MCF 10A (cell line): ENCODE measurements around the gene ADAMTSL1. TPM values are rescaled to one million over a fixed set of nuclear protein-coding genes. Genes with fewer than 3 reads are reported as not detected.

ENCODE experiments used
- BruUV-seq: library from RNA; stranded (reverse); fragments of 400-500 nt; replicated peaks from 2 replicates; lab custom pipeline; 2021; lab: Mats Ljungman, UMichigan
- CTCF ChIA-PET: fragments of 300-600 bp; sonication (Branson Sonifier 250); formaldehyde crosslinking; extraction: SDS; loops from one replicate; lab custom pipeline; 2021; ENCODE audit warnings: antibody characterized with exemption, inconsistent platforms; lab: Yijun Ruan, JAX
- POLR2A ChIA-PET: fragments of 300-600, 350-650 bp; sonication (Branson Sonifier 250); formaldehyde crosslinking; extraction: SDS; loops from one replicate; lab custom pipeline; 2020; ENCODE audit warnings: antibody characterized with exemption, inconsistent platforms; lab: Yijun Ruan, JAX
- DNase-seq: peaks from one replicate; pipeline ENCODE4 v3.0.0-alpha.2; 2018; ENCODE audit not compliant: unreplicated experiment
- H3K27ac Mint-ChIP-seq: one replicate; pipeline ENCODE4 v1.8.0; 2022; ENCODE audit warnings: mild to moderate bottlenecking, low read depth, mixed read lengths; ENCODE audit not compliant: unreplicated experiment
- H3K27me3 Mint-ChIP-seq: one replicate; pipeline ENCODE4 v1.8.0; 2022; ENCODE audit warnings: mixed read lengths; ENCODE audit not compliant: insufficient read depth, unreplicated experiment
- H3K36me3 Mint-ChIP-seq: one replicate; pipeline ENCODE4 v1.8.0; 2022; ENCODE audit warnings: mild to moderate bottlenecking, moderate library complexity, mixed read lengths; ENCODE audit not compliant: insufficient read depth, unreplicated experiment
- H3K4me1 Mint-ChIP-seq: one replicate; pipeline ENCODE4 v1.8.0; 2022; ENCODE audit warnings: mixed read lengths; ENCODE audit not compliant: insufficient read depth, unreplicated experiment
- H3K4me3 Mint-ChIP-seq: one replicate; pipeline ENCODE4 v1.8.0; 2022; ENCODE audit warnings: mild to moderate bottlenecking, moderate library complexity, mixed read lengths; ENCODE audit not compliant: unreplicated experiment
- H3K9me3 Mint-ChIP-seq: one replicate; pipeline ENCODE4 v1.8.0; 2022; ENCODE audit warnings: mixed read lengths; ENCODE audit not compliant: unreplicated experiment
- intact Hi-C: fragments of 100-400 bp; cut with micrococcal nuclease; formaldehyde crosslinking; loops from 2 replicates; pipeline ENCODE4 v1.14.1; 2022
- total RNA-seq: library from RNA; stranded (reverse); gene quantifications from 2 replicates; pipeline ENCODE4 v1.2.3, GENCODE V29; 2022
- TF ChIP-seq, protein P1 (sequence below): fragments of 200-600 bp; IDR thresholded peaks from one replicate; pipeline ENCODE4 v1.8.0; 2022; ENCODE audit warnings: antibody characterized with exemption, mild to moderate bottlenecking; ENCODE audit not compliant: unreplicated experiment

Gene ADAMTSL1
- total RNA-seq, 1 experiment from 2014 or later: not detected

DNA sequence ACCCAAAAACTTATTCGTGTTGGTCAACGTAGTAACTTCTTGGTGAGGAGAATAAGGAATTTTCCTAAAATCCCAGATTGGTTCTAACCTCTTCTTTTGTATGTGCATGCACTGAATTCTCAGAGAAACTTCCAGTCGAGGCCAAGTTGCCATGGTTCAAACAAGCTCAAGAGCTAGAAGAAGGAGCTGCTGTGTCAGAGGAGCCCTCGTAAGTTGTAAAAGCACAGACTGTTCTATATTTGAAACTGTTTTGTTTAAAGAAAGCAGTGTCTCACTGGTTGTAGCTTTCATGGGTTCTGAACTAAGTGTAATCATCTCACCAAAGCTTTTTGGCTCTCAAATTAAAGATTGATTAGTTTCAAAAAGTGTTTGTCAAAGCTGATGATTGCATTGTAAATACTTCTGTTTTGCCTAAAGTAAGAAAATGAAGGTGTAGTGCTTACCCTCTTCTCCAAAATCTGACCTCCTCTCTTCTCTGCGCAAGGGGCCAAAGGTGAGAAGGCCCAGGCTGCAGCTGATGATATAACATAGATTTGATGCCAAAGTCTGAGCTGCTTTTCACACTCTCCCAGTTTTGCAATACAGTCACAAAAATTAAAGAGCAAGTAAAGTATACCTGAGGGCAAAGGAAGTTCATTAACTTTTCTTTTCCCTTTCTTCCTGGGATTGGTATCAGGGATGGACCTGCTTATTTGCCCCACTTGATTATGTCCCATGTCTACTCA is 210.8 kb downstream of the ADAMTSL1 start:
- H3K27me3 Mint-ChIP-seq: no peaks in the 10 kb centered on the region
- no peak overlapping the region for H3K27ac Mint-ChIP-seq
- DNase-seq: no peak
- ChIA-PET POLR2A (interaction anchor here (0.7 to 2.4 kb wide), 3 partner anchors 9 to 440 kb away, joined by 4 to 7 read pairs (median 4); no protein-coding TSS in a partner anchor), CTCF (interaction anchor here (0.8 kb wide), 1 partner anchor 22 kb away, joined by 3 read pairs; no protein-coding TSS in a partner anchor)
- TF ChIP-seq, protein P1, sequence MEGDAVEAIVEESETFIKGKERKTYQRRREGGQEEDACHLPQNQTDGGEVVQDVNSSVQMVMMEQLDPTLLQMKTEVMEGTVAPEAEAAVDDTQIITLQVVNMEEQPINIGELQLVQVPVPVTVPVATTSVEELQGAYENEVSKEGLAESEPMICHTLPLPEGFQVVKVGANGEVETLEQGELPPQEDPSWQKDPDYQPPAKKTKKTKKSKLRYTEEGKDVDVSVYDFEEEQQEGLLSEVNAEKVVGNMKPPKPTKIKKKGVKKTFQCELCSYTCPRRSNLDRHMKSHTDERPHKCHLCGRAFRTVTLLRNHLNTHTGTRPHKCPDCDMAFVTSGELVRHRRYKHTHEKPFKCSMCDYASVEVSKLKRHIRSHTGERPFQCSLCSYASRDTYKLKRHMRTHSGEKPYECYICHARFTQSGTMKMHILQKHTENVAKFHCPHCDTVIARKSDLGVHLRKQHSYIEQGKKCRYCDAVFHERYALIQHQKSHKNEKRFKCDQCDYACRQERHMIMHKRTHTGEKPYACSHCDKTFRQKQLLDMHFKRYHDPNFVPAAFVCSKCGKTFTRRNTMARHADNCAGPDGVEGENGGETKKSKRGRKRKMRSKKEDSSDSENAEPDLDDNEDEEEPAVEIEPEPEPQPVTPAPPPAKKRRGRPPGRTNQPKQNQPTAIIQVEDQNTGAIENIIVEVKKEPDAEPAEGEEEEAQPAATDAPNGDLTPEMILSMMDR: no peak
- H3K36me3 Mint-ChIP-seq: no peaks in the 10 kb centered on the region
- H3K4me3 Mint-ChIP-seq: no peak overlapping the region
- no peaks in the 10 kb centered on the region for H3K9me3 Mint-ChIP-seq
- intact Hi-C loops: no loop called here
- no peaks in the 10 kb centered on the region for H3K4me1 Mint-ChIP-seq
- no TSS peak for BruUV-seq

DNA sequence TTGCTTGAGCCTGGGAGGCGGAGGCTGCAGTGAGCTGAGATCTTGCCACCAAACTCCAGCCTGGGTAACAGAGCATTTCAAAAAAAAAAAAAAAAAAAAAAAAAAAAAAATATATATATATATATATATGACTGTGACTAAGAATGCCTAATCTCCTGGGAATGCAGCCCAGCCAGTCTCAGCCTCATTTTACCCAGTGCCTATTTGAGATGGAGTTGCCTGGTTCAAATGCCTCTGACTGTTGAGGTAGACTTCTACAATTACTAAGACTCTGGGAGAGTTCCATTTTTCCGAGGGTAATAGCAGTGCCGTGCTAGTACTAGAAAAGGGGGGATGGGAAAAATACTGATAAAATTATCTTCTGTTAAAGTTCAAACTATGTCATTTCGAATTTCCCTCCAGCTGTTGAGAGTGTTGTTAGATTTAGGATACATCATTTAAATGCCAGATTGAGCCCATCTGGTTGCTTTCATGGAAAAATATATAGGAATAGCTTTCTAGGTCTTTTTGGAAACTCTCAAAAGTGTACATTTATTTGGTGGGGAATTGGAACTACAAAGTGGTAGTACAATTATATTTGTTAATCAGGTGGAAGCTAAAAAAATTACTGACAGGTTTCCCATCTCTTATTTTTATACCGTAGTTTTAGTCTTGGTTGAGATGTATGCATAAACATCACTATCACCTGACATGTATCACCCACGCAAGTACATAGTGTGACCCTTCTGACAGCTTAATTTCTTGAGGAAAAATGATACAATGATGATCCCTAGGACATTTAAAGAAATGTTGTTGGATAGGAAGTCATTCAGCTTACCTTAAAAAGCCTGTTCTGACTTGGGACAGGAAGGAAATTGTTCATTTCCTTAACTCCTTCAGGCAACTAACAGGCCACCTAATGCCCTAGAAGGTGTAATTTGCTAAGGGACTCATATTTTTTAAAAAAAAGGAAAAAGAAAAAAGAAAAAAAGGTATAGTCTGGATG is 214.9 kb downstream of the ADAMTSL1 start:
- H3K27me3 Mint-ChIP-seq: no peaks in the 10 kb centered on the region
- no peak overlapping the region for H3K4me3 Mint-ChIP-seq
- no peaks in the 10 kb centered on the region for H3K4me1 Mint-ChIP-seq
- intact Hi-C loops: no loop called here
- TF ChIP-seq, protein P1: no peak
- no TSS peak for BruUV-seq
- ChIA-PET CTCF (interaction anchor here (0.7 to 1.0 kb wide), 2 partner anchors 248 to 284 kb away, joined by 3 read pairs; no protein-coding TSS in a partner anchor), POLR2A (no interaction called here)
- no peak overlapping the region for H3K27ac Mint-ChIP-seq
- no peak for DNase-seq
- H3K9me3 Mint-ChIP-seq: no peaks in the 10 kb centered on the region
- H3K36me3 Mint-ChIP-seq: no peaks in the 10 kb centered on the region

DNA sequence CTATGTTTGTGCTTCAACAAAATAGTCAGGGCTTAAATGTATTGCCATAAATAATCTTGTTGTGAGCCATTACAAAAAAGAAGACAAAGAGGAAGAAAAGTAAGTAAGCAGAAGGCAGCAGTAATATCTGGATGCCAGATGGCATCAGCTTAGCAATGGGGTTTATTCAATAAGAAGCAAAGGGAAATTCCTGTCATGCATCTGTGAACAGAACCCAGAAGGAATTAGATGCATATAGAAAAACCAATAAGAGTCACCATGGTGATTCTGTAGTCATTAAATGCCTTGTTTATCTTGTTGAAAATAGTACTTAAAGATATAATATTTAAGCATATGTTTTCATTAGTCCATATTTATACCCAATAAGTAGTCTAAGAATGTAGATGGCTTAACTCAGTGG is 216.0 kb downstream of the ADAMTSL1 start:
- Mint-ChIP-seq H3K4me1 (no peaks in the 10 kb centered on the region), H3K9me3 (no peaks in the 10 kb centered on the region), H3K4me3 (no peak overlapping the region), H3K36me3 (no peaks in the 10 kb centered on the region), H3K27me3 (no peaks in the 10 kb centered on the region), H3K27ac (no peak overlapping the region)
- CTCF ChIA-PET: no interaction called here
- TF ChIP-seq, protein P1: no peak
- intact Hi-C loops: no loop called here
- no peak for DNase-seq
- no TSS peak for BruUV-seq
- POLR2A ChIA-PET: no interaction called here

DNA sequence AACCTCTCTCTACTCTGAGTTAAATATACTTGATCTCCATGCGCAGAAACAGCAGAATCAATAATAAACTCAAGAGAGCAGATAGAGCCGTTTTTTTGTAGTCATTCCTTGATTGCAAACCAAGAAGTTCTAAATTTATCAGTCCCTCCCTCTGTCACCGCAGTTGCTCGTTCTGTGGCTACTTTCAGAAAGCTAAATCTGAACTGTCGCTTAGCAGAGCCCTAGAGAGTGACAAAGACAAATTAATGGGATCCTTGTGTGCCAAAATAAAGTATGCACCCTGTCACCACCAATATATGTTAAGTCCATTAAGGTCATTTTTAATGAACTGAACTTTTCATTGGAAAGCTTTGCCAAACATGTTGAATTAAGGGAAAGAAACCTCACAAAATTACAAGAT is 218.3 kb downstream of the ADAMTSL1 start:
- Mint-ChIP-seq H3K4me3 (no peak overlapping the region), H3K36me3 (no peaks in the 10 kb centered on the region), H3K27me3 (no peaks in the 10 kb centered on the region), H3K27ac (no peak overlapping the region), H3K4me1 (no peaks in the 10 kb centered on the region), H3K9me3 (peaks cover 13% of the 10 kb centered on the region)
- no peak for DNase-seq
- intact Hi-C loops: no loop called here
- no TSS peak for BruUV-seq
- TF ChIP-seq, protein P1: no peak
- POLR2A ChIA-PET: no interaction called here
- CTCF ChIA-PET: no interaction called here
